DOHH2 (cell line): ENCODE results near the gene MAOA.
"Not testable (repeated sequence)": the region's sequence is repeated elsewhere in the genome, so short reads cannot be mapped to it uniquely, and the experiment has no call there.

Source experiments
- H3F3A ChIP-seq: fragments of 200-600 bp; sonication (generic), shearing (Covaris generic); 2 replicates; pipeline ENCODE4 v1.6.0; 2016; ENCODE audit warnings: antibody characterized with exemption, mild to moderate bottlenecking; ENCODE audit not compliant: control insufficient read depth, insufficient read depth
- H3K27ac ChIP-seq: fragments of 200-600 bp; sonication (generic); 2 replicates; pipeline ENCODE4 v1.5.1; 2014; ENCODE audit warnings: low read depth, mild to moderate bottlenecking, low read length, moderate library complexity
- H3K27me3 ChIP-seq: fragments of 200-600 bp; sonication (generic); 2 replicates; pipeline ENCODE4 v1.6.1; 2014; ENCODE audit warnings: mild to moderate bottlenecking, low read length, mixed read lengths; ENCODE audit not compliant: control insufficient read depth
- H3K36me3 ChIP-seq: fragments of 200-600 bp; sonication (generic); 2 replicates; pipeline ENCODE4 v1.6.1; 2014; ENCODE audit warnings: mild to moderate bottlenecking, low read length, moderate library complexity, mixed read lengths; ENCODE audit not compliant: control insufficient read depth
- H3K4me1 ChIP-seq: fragments of 200-600 bp; sonication (generic); 2 replicates; pipeline ENCODE4 v1.6.1; 2014; ENCODE audit warnings: mild to moderate bottlenecking, low read length, mixed read lengths; ENCODE audit not compliant: control insufficient read depth
- H3K4me2 ChIP-seq: fragments of 200-600 bp; sonication (generic); 2 replicates; pipeline ENCODE4 v1.6.0; 2014; ENCODE audit warnings: mild to moderate bottlenecking, low read length, moderate library complexity
- H3K4me3 ChIP-seq: fragments of 200-600 bp; sonication (generic); 2 replicates; pipeline ENCODE4 v1.5.1; 2014; ENCODE audit warnings: mild to moderate bottlenecking, low read length, mixed read lengths
- H3K79me2 ChIP-seq: fragments of 200-600 bp; sonication (generic); 2 replicates; pipeline ENCODE4 v1.6.1; 2014; ENCODE audit warnings: mild to moderate bottlenecking, low read length, mixed read lengths; ENCODE audit not compliant: control insufficient read depth
- H3K9me2 ChIP-seq: fragments of 200-600 bp; sonication (generic); replicated peaks from 2 replicates; pipeline ENCODE4 v1.6.1; 2014; ENCODE audit warnings: mild to moderate bottlenecking, low read length, mixed read lengths; ENCODE audit not compliant: control insufficient read depth
- H3K9me3 ChIP-seq: fragments of 200-600 bp; sonication (generic); 2 replicates; pipeline ENCODE4 v1.6.1; 2014; ENCODE audit warnings: antibody characterized with exemption, low read length, mixed read lengths; ENCODE audit not compliant: control insufficient read depth, insufficient read depth
- H4K20me1 ChIP-seq: fragments of 200-600 bp; sonication (generic); 2 replicates; pipeline ENCODE4 v1.6.0; 2014; ENCODE audit warnings: low read depth, mild to moderate bottlenecking, antibody characterized with exemption, low read length, moderate library complexity; ENCODE audit not compliant: control insufficient read depth, insufficient read depth
- EZH2phosphoT487 ChIP-seq: fragments of 200-600 bp; sonication (generic); IDR thresholded peaks from 2 replicates; pipeline ENCODE4 v1.6.1; 2017; ENCODE audit warnings: borderline replicate concordance, mild to moderate bottlenecking, antibody characterized with exemption, low read length, moderate library complexity, mixed read lengths
- TF ChIP-seq, protein P1 (sequence below): fragments of 200-600 bp; sonication (generic); IDR thresholded peaks from one replicate; pipeline ENCODE4 v1.5.1; 2014; ENCODE audit warnings: antibody characterized with exemption, mild to moderate bottlenecking, low read depth, low read length; ENCODE audit not compliant: poor library complexity, severe bottlenecking

The MAOA gene

DNA sequence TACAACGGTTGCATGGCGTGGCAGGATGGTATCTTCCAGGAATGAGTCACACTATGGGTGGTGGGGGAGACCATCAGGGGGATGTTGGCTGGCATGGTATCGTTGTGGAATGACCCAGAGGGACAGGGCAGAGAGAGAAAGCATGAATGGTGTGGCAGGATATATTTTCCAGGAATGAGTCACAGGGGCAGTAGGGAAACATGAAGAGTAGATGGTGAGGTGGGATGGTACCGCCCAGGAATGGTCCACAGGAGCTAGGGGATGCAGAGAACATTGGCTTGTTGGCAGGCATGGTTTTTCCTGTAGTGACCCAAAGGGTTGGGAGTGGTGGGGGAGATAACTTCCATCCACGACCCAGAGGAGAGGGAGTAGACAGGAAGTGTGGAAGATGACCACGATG is 62.4 kb downstream of the MAOA start:
- Histone ChIP-seq H3K27me3 (no peaks in the 10 kb centered on the region), H3K4me2 (no peak overlapping the region), H3K9me3 (no peaks in the 10 kb centered on the region), H3K79me2 (no peaks in the 10 kb centered on the region), H4K20me1 (no peaks in the 10 kb centered on the region), H3K9me2 (no peaks in the 10 kb centered on the region), H3F3A (no peaks in the 10 kb centered on the region), H3K36me3 (no peaks in the 10 kb centered on the region), H3K4me1 (no peaks in the 10 kb centered on the region), H3K27ac (no peak overlapping the region), H3K4me3 (no peak overlapping the region)
- no peak for TF ChIP-seq EZH2phosphoT487
- TF ChIP-seq, protein P1, sequence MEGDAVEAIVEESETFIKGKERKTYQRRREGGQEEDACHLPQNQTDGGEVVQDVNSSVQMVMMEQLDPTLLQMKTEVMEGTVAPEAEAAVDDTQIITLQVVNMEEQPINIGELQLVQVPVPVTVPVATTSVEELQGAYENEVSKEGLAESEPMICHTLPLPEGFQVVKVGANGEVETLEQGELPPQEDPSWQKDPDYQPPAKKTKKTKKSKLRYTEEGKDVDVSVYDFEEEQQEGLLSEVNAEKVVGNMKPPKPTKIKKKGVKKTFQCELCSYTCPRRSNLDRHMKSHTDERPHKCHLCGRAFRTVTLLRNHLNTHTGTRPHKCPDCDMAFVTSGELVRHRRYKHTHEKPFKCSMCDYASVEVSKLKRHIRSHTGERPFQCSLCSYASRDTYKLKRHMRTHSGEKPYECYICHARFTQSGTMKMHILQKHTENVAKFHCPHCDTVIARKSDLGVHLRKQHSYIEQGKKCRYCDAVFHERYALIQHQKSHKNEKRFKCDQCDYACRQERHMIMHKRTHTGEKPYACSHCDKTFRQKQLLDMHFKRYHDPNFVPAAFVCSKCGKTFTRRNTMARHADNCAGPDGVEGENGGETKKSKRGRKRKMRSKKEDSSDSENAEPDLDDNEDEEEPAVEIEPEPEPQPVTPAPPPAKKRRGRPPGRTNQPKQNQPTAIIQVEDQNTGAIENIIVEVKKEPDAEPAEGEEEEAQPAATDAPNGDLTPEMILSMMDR, result no peak

DNA sequence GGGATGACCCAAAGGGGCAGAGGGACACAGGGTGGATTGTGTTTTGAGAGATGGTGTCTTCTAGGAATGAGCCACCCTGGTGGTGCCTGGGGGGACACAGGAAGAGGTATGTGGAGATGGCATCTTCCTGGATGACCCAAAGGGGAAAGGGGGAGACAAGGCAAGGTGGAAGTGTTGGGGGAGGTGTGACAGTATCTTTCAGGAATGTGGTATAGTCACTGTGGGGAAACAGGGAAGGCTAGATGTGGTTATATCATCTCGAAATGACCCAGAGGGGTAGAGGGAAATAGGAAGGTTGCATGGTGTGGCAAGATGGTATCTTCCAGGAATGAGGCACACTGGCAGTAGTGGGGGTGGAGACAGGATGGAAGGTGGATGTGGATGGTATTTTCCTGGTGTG is 62.9 kb downstream of the MAOA start:
- no peaks in the 10 kb centered on the region for H3K79me2 ChIP-seq
- H3K4me1 ChIP-seq, result no peaks in the 10 kb centered on the region
- no peaks in the 10 kb centered on the region for H3K9me2 ChIP-seq
- H3K9me3 ChIP-seq, result no peaks in the 10 kb centered on the region
- TF ChIP-seq, protein P1, result no peak
- TF ChIP-seq EZH2phosphoT487, result no peak
- no peaks in the 10 kb centered on the region for H3K36me3 ChIP-seq
- no peaks in the 10 kb centered on the region for H3F3A ChIP-seq
- H3K27me3 ChIP-seq, result no peaks in the 10 kb centered on the region
- H3K27ac ChIP-seq, result no peak overlapping the region
- H4K20me1 ChIP-seq, result no peaks in the 10 kb centered on the region
- H3K4me3 ChIP-seq, result no peak overlapping the region
- H3K4me2 ChIP-seq, result no peak overlapping the region

DNA sequence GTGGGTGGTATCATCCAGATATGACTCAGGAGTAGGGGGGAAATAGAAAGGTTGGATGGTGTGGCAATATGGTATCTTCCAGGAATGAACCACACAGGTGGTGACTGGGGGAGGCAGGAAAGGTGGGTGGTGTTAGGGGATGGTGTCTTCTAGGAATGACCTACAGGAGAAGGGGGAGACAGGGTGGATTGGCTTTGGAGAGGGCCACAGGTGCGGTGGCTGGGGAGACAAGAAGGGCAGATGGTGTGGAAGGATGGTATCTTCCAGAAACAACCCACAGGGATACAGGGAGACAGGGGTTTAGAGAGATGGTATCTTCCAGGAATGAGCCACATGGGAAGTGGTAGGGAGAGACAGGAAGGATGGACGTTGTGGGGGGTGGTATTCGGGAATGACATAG is 64.0 kb downstream of the MAOA start:
- H3K4me1 ChIP-seq, result no peaks in the 10 kb centered on the region
- H4K20me1 ChIP-seq, result no peaks in the 10 kb centered on the region
- no peaks in the 10 kb centered on the region for H3K36me3 ChIP-seq
- H3K9me3 ChIP-seq, result no peaks in the 10 kb centered on the region
- no peaks in the 10 kb centered on the region for H3K79me2 ChIP-seq
- no peaks in the 10 kb centered on the region for H3K27me3 ChIP-seq
- H3F3A ChIP-seq, result no peaks in the 10 kb centered on the region
- H3K4me3 ChIP-seq, result no peak overlapping the region
- no peak overlapping the region for H3K4me2 ChIP-seq
- no peak overlapping the region for H3K27ac ChIP-seq
- TF ChIP-seq EZH2phosphoT487, result no peak
- TF ChIP-seq, protein P1, result no peak
- H3K9me2 ChIP-seq, result no peaks in the 10 kb centered on the region

DNA sequence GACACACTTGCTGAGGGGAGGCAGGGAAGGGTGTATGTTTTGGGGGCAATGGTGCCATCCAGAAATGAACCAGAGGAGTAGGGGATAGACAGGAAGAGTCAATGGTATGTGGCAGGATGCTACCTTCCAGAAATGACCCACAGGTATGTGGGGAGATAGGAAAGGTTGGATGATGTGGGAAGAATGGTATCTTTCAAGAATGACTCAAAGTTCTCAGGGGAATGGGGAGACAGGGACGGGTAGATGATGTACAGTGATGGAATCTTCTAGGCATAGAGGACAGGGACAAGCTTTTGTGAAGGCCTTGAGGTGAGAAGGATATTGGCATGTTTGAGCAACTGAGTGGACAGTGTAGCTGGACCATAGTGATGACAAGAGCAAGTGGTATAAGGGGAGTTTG is 64.9 kb downstream of the MAOA start:
- Histone ChIP-seq H3K4me1 (no peaks in the 10 kb centered on the region), H3K4me2 (no peak overlapping the region), H3K27me3 (no peaks in the 10 kb centered on the region), H3K27ac (no peak overlapping the region), H3K36me3 (no peaks in the 10 kb centered on the region), H3K9me2 (no peaks in the 10 kb centered on the region), H4K20me1 (no peaks in the 10 kb centered on the region), H3K9me3 (no peaks in the 10 kb centered on the region), H3F3A (no peaks in the 10 kb centered on the region), H3K4me3 (no peak overlapping the region), H3K79me2 (no peaks in the 10 kb centered on the region)
- no peak for TF ChIP-seq EZH2phosphoT487
- TF ChIP-seq, protein P1, result no peak

DNA sequence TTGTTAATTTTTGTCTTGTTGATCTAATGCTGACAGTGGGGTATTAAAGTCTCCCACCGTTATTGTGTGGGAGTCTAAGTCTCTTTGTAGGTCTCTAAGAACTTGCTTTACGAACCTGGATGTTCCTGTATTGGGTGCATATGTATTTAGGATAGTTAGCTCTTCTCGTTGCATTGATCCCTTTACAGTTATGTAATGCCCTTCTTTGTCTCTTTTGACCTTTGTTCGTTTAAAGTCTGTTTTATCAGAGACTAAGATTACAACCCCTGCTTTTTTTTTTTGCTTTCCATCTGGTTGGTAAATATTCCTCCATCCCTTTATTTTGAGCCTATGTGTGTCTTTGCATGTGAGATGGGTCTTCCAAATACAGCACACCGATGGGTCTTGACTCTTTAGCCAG is 69.1 kb downstream of the MAOA start:
- not testable (repeated sequence) for H3K9me2 ChIP-seq, H3K36me3 ChIP-seq, H3K79me2 ChIP-seq, H3F3A ChIP-seq, H3K27ac ChIP-seq, H3K27me3 ChIP-seq, H3K4me2 ChIP-seq, H4K20me1 ChIP-seq, H3K4me1 ChIP-seq, H3K4me3 ChIP-seq, H3K9me3 ChIP-seq
